Measurements from ENCODE around the gene NTRK2.

DNA sequence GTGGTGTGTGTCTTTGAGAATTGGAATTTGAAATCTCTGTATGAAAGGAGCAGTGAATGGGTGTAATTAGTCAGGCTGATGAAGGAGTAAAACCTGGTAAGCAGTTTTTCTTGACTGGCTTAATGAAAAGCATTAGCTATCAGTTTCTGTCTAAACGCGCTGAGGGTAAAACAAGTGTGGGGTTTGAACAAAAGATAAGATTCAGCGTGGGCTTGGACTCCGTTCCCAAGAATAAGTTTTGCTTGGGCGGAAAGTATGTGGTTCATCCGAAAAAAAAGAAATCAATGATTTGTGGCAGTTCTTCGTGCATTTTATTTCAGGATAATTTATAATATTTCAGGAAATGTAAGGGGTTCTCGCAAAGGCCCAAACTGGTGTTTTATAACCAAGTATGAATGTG is 217.3 kb downstream of the NTRK2 start:
- TF ChIP-seq YY1 (IDR thresholded peaks at IDR 0.05; ENCODE audit: low read depth) (no peak), CEBPB (IDR thresholded peaks at IDR 0.05) (no peak)

All from Ishikawa (cell line).